Stimulated activated memory B cell treated with anti-CD40 and anti-IgM and Interleukin-4, amounts not matched to agents 10 μg/mL and 1 μg/mL and 100 μg/mL, for 72 hours (primary cell): ENCODE measurements around the gene PAK6.

Experiments
- ATAC-seq: fragments of 150-1000 bp; cut with Tn5 transposase; 2 replicates; pipeline ENCODE4 v1.10.0; 2021
- H3K27ac Mint-ChIP-seq: one replicate; pipeline ENCODE4 v1.8.0; 2022; ENCODE audit warnings: mild to moderate bottlenecking, mixed read lengths
- H3K27me3 Mint-ChIP-seq: one replicate; pipeline ENCODE4 v1.8.0; 2022; ENCODE audit warnings: mixed read lengths
- H3K36me3 Mint-ChIP-seq: one replicate; pipeline ENCODE4 v1.8.0; 2022; ENCODE audit warnings: mixed read lengths
- H3K4me1 Mint-ChIP-seq: one replicate; pipeline ENCODE4 v1.8.0; 2022; ENCODE audit warnings: mixed read lengths
- H3K4me3 Mint-ChIP-seq: one replicate; pipeline ENCODE4 v1.8.0; 2022; ENCODE audit warnings: mild to moderate bottlenecking, moderate library complexity, mixed read lengths
- H3K9me3 Mint-ChIP-seq: one replicate; pipeline ENCODE4 v1.8.0; 2022; ENCODE audit warnings: mixed read lengths

PAK6 gene

GRCh38 chr15:40248006-40248783 is 9.3 kb downstream of the PAK6 start:
- Mint-ChIP-seq H3K9me3 (no peaks in the 10 kb centered on the region), H3K4me3 (no peak overlapping the region), H3K4me1 (peaks cover 5% of the 10 kb centered on the region), H3K36me3 (no peaks in the 10 kb centered on the region), H3K27me3 (peaks cover 19% of the 10 kb centered on the region), H3K27ac (no peak overlapping the region)
- no peak for ATAC-seq

GRCh38 chr15:40249477-40250303 is 10.8 kb downstream of the PAK6 start:
- Mint-ChIP-seq H3K4me3 (no peak overlapping the region), H3K9me3 (no peaks in the 10 kb centered on the region), H3K4me1 (peaks cover 10% of the 10 kb centered on the region), H3K36me3 (no peaks in the 10 kb centered on the region), H3K27me3 (peaks cover 34% of the 10 kb centered on the region), H3K27ac (no peak overlapping the region)
- ATAC-seq, result no peak

- peaks cover 39% of the 10 kb centered on the region for H3K27me3 Mint-ChIP-seq
- no peak overlapping the region for H3K27ac Mint-ChIP-seq
- no peak for ATAC-seq
- no peak overlapping the region for H3K4me3 Mint-ChIP-seq
- no peaks in the 10 kb centered on the region for H3K36me3 Mint-ChIP-seq
- H3K9me3 Mint-ChIP-seq, result no peaks in the 10 kb centered on the region
- peaks cover 10% of the 10 kb centered on the region for H3K4me1 Mint-ChIP-seq
Observed at GRCh38 chr15:40250304-40250656, 11.4 kb downstream of the PAK6 start.

GRCh38 chr15:40250771-40251483 is 12.1 kb downstream of the PAK6 start:
- no peak overlapping the region for H3K4me3 Mint-ChIP-seq
- no peak overlapping the region for H3K27ac Mint-ChIP-seq
- no peaks in the 10 kb centered on the region for H3K9me3 Mint-ChIP-seq
- ATAC-seq, result no peak
- H3K36me3 Mint-ChIP-seq, result no peaks in the 10 kb centered on the region
- peaks cover 39% of the 10 kb centered on the region for H3K27me3 Mint-ChIP-seq
- peaks cover 10% of the 10 kb centered on the region for H3K4me1 Mint-ChIP-seq

GRCh38 chr15:40251486-40252140 is 12.8 kb downstream of the PAK6 start:
- Mint-ChIP-seq H3K4me3 (no peak overlapping the region), H3K9me3 (no peaks in the 10 kb centered on the region), H3K36me3 (no peaks in the 10 kb centered on the region), H3K4me1 (peaks cover 10% of the 10 kb centered on the region), H3K27me3 (peaks cover 39% of the 10 kb centered on the region), H3K27ac (no peak overlapping the region)
- no peak for ATAC-seq

GRCh38 chr15:40252141-40252437 is 13.2 kb downstream of the PAK6 start:
- H3K4me1 Mint-ChIP-seq, result peaks cover 10% of the 10 kb centered on the region
- H3K27ac Mint-ChIP-seq, result no peak overlapping the region
- H3K9me3 Mint-ChIP-seq, result no peaks in the 10 kb centered on the region
- no peak for ATAC-seq
- H3K27me3 Mint-ChIP-seq, result peaks cover 39% of the 10 kb centered on the region
- peak overlapping the region; percentile 29 for H3K4me3 Mint-ChIP-seq
- H3K36me3 Mint-ChIP-seq, result no peaks in the 10 kb centered on the region

GRCh38 chr15:40252438-40253166 is 13.7 kb downstream of the PAK6 start:
- Mint-ChIP-seq H3K4me3 (peak overlapping the region; percentile 75), H3K27ac (peak overlapping the region; percentile 61), H3K27me3 (peaks cover 39% of the 10 kb centered on the region), H3K36me3 (no peaks in the 10 kb centered on the region), H3K9me3 (no peaks in the 10 kb centered on the region), H3K4me1 (peaks cover 10% of the 10 kb centered on the region)
- ATAC-seq, result peak; percentile 62

GRCh38 chr15:40253167-40253790 is 14.4 kb downstream of the PAK6 start:
- H3K27me3 Mint-ChIP-seq, result peaks cover 39% of the 10 kb centered on the region
- H3K4me1 Mint-ChIP-seq, result peaks cover 10% of the 10 kb centered on the region
- H3K27ac Mint-ChIP-seq, result peak overlapping the region; percentile 61
- no peaks in the 10 kb centered on the region for H3K9me3 Mint-ChIP-seq
- peak overlapping the region; percentile 75 for H3K4me3 Mint-ChIP-seq
- ATAC-seq, result no peak
- H3K36me3 Mint-ChIP-seq, result no peaks in the 10 kb centered on the region

- Mint-ChIP-seq H3K36me3 (no peaks in the 10 kb centered on the region), H3K9me3 (no peaks in the 10 kb centered on the region), H3K4me3 (no peak overlapping the region), H3K4me1 (peaks cover 10% of the 10 kb centered on the region), H3K27ac (no peak overlapping the region), H3K27me3 (peaks cover 39% of the 10 kb centered on the region)
- ATAC-seq, result no peak
Observed at GRCh38 chr15:40254452-40254851, 15.6 kb downstream of the PAK6 start.

- H3K36me3 Mint-ChIP-seq, result no peaks in the 10 kb centered on the region
- ATAC-seq, result no peak
- H3K27me3 Mint-ChIP-seq, result peaks cover 39% of the 10 kb centered on the region
- peaks cover 10% of the 10 kb centered on the region for H3K4me1 Mint-ChIP-seq
- H3K9me3 Mint-ChIP-seq, result no peaks in the 10 kb centered on the region
- no peak overlapping the region for H3K27ac Mint-ChIP-seq
- H3K4me3 Mint-ChIP-seq, result no peak overlapping the region
Observed at GRCh38 chr15:40255033-40255432, 16.2 kb downstream of the PAK6 start.

GRCh38 chr15:40256638-40257235 is 17.9 kb downstream of the PAK6 start:
- Mint-ChIP-seq H3K27me3 (peaks cover 26% of the 10 kb centered on the region), H3K9me3 (no peaks in the 10 kb centered on the region), H3K4me1 (peaks cover 10% of the 10 kb centered on the region), H3K4me3 (no peak overlapping the region), H3K36me3 (no peaks in the 10 kb centered on the region), H3K27ac (no peak overlapping the region)
- no peak for ATAC-seq

GRCh38 chr15:40257656-40258450 is 19.0 kb downstream of the PAK6 start:
- no peak for ATAC-seq
- Mint-ChIP-seq H3K27ac (no peak overlapping the region), H3K4me1 (peaks cover 9% of the 10 kb centered on the region)

GRCh38 chr15:40258544-40258943 is 19.7 kb downstream of the PAK6 start:
- Mint-ChIP-seq H3K27ac (no peak overlapping the region), H3K4me1 (peaks cover 2% of the 10 kb centered on the region), H3K27me3 (peaks cover 16% of the 10 kb centered on the region), H3K4me3 (no peak overlapping the region), H3K36me3 (no peaks in the 10 kb centered on the region), H3K9me3 (no peaks in the 10 kb centered on the region)
- ATAC-seq, result no peak

More at GRCh38 chr15:40257656-40258450, 19.0 kb downstream of the PAK6 start:
- Mint-ChIP-seq H3K4me3 (no peak overlapping the region), H3K36me3 (no peaks in the 10 kb centered on the region), H3K27me3 (peaks cover 23% of the 10 kb centered on the region), H3K9me3 (no peaks in the 10 kb centered on the region)
